Right atrium auricular region (tissue), 2 donors: ENCODE data around the gene CHTF18. TPM values are rescaled to one million over a fixed set of nuclear protein-coding genes. Genes with fewer than 3 reads are reported as not detected.
"Not testable (repeated sequence)": the region's sequence is repeated elsewhere in the genome, so short reads cannot be mapped to it uniquely, and the experiment has no call there.

Source experiments
- DNase-seq: peaks from one replicate; pipeline ENCODE4 v3.0.0-alpha.2; 2019; ENCODE audit warnings: low spot score
- H3K27ac ChIP-seq, 2 donors: fragments of 200-600 bp; sonication (generic); 1 replicate in 1 of 2; 2 replicates in 1 of 2; pipeline ENCODE4 v1.5.1; 2016 to 2019
- H3K27me3 ChIP-seq, 2 donors: fragments of 200-600 bp; sonication (generic); one replicate each; pipeline versions ENCODE4 v1.5.1 to v1.6.0; 2017 to 2019
- H3K36me3 ChIP-seq: fragments of 200-600 bp; sonication (generic); one replicate; pipeline ENCODE4 v1.5.1; 2016
- H3K4me1 ChIP-seq, 2 donors: fragments of 200-600 bp; sonication (generic); one replicate each; pipeline versions ENCODE4 v1.5.1 to v1.6.0; 2017 to 2019
- H3K4me3 ChIP-seq, 2 donors: fragments of 200-600 bp; sonication (generic); 1 replicate in 1 of 2; 2 replicates in 1 of 2; pipeline ENCODE4 v1.5.1; 2017 to 2019; ENCODE audit warnings: mild to moderate bottlenecking in 1 of 2, moderate library complexity in 1 of 2
- H3K9me3 ChIP-seq, 2 donors: fragments of 200-600 bp; sonication (generic); one replicate each; pipeline ENCODE4 v1.5.1; 2019
- CTCF ChIP-seq, 2 donors: fragments of 200-600 bp; sonication (generic); IDR thresholded peaks; one replicate each; pipeline ENCODE4 v1.5.1; 2019; ENCODE audit warnings: antibody characterized with exemption in 2 of 2
- total RNA-seq, 2 donors: library from RNA; depleted of rRNA; stranded (reverse); fragments of >200 nt; gene quantifications; one replicate each; pipeline ENCODE4 v1.1.0, GENCODE V29; 2016

The CHTF18 gene
- total RNA-seq, 2 donors from 2014 or later = 1.8 to 2.3 TPM

DNA sequence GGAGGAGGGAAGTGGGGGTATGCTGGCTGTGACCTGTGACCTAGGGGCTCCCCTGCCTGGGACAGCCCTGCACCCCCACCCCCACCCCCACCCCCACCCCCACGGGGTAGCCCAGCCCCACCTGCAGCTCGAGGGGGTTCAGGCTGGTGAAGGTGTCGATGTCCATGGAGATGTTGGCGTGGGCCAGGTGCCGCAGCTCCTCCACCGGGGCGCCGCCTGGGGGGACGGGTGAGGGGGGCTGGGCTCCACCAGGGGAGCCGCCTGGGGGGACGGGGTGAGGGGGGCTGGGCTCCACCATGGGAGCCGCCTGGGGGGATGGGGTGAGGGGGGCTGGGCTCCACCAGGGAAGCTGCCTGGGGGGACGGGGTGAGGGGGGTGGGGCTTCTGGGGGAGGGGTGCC is 18.0 kb upstream of the CHTF18 start:
- no peaks in the 10 kb centered on the region for H3K9me3 ChIP-seq
- no peaks in the 10 kb centered on the region for H3K4me1 ChIP-seq
- H3K27me3 ChIP-seq = no peaks in the 10 kb centered on the region
- no peak overlapping the region for H3K27ac ChIP-seq
- DNase-seq = no peak
- H3K36me3 ChIP-seq = no peaks in the 10 kb centered on the region
- H3K4me3 ChIP-seq = no peak overlapping the region
- TF ChIP-seq CTCF (IDR thresholded peaks at IDR 0.05) = no peak

DNA sequence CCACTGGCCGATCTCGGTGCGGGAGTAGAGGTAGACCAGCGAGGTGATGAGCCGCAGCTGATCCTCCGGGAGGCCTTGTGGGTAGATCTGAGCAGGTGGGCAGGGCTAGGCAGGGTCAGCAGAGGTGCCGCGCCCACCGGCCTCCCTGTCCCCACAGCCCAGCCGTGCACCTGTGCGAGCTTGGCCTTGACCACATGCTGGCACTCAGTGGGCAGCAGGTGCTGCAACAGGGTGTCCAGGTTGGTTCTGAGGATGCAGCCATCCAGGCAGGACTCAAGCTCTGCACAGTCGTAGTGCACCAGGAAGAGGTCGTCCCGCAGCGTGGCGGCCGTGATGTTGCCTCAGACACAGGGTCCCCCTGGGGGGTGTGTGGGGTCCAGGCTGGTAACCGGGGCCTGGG is 15.5 kb upstream of the CHTF18 start:
- H3K36me3 ChIP-seq = no peaks in the 10 kb centered on the region
- H3K27me3 ChIP-seq = no peaks in the 10 kb centered on the region
- H3K4me3 ChIP-seq = no peak overlapping the region
- no peak overlapping the region for H3K27ac ChIP-seq
- TF ChIP-seq CTCF (IDR thresholded peaks at IDR 0.05) = no peak
- H3K9me3 ChIP-seq = no peaks in the 10 kb centered on the region
- DNase-seq = no peak
- H3K4me1 ChIP-seq = no peaks in the 10 kb centered on the region

- no peak for TF ChIP-seq CTCF (IDR thresholded peaks at IDR 0.05)
- Histone ChIP-seq H3K27me3 (no peaks in the 10 kb centered on the region), H3K4me3 (no peak overlapping the region), H3K27ac (no peak overlapping the region), H3K36me3 (no peaks in the 10 kb centered on the region), H3K4me1 (no peaks in the 10 kb centered on the region), H3K9me3 (no peaks in the 10 kb centered on the region)
- no peak for DNase-seq
Measured at GRCh38 chr16:774086-775001, 14.1 kb upstream of the CHTF18 start.

- H3K27ac ChIP-seq = no peak overlapping the region
- H3K9me3 ChIP-seq = no peaks in the 10 kb centered on the region
- DNase-seq = no peak
- H3K27me3 ChIP-seq = no peaks in the 10 kb centered on the region
- H3K4me3 ChIP-seq = no peak overlapping the region
- H3K4me1 ChIP-seq = no peaks in the 10 kb centered on the region
- no peaks in the 10 kb centered on the region for H3K36me3 ChIP-seq
- no peak for TF ChIP-seq CTCF (IDR thresholded peaks at IDR 0.05)
Measured at GRCh38 chr16:775236-775796, 13.1 kb upstream of the CHTF18 start.

- H3K9me3 ChIP-seq, H3K36me3 ChIP-seq, H3K4me1 ChIP-seq, DNase-seq, H3K27me3 ChIP-seq, H3K27ac ChIP-seq, H3K4me3 ChIP-seq: not testable (repeated sequence)
Measured at GRCh38 chr16:776298-776697, 12.1 kb upstream of the CHTF18 start.

- H3K4me1 ChIP-seq = no peaks in the 10 kb centered on the region
Measured at GRCh38 chr16:776824-777223, 11.6 kb upstream of the CHTF18 start.

More at GRCh38 chr16:776824-777223, 11.6 kb upstream of the CHTF18 start:
- TF ChIP-seq CTCF (IDR thresholded peaks at IDR 0.05) = no peak
- H3K36me3 ChIP-seq = no peaks in the 10 kb centered on the region
- DNase-seq = no peak
- H3K9me3 ChIP-seq = no peaks in the 10 kb centered on the region
- no peak overlapping the region for H3K4me3 ChIP-seq
- H3K27ac ChIP-seq = no peak overlapping the region
- H3K27me3 ChIP-seq = no peaks in the 10 kb centered on the region
